HEK293T (cell line): ENCODE data around the gene IRAK1BP1.

Experiments
- BHLHE40 ChIP-seq: fragments of 450-650 bp; IDR thresholded peaks from 2 replicates; pipeline ENCODE4 v1.6.1; 2016; ENCODE audit warnings: mild to moderate bottlenecking, moderate library complexity, borderline replicate concordance
- ELF4 ChIP-seq: fragments of 450-650 bp; IDR thresholded peaks from 2 replicates; pipeline ENCODE4 v1.6.1; 2017; ENCODE audit warnings: antibody characterized with exemption
- FOXK2 ChIP-seq: fragments of 450-650 bp; IDR thresholded peaks from 2 replicates; pipeline ENCODE4 v1.6.1; 2016; ENCODE audit warnings: mild to moderate bottlenecking
- FOXM1 ChIP-seq: fragments of 450-650 bp; IDR thresholded peaks from 2 replicates; pipeline ENCODE4 v1.6.1; 2017; ENCODE audit warnings: mild to moderate bottlenecking, borderline replicate concordance
- HDGF ChIP-seq: fragments of 450-650 bp; IDR thresholded peaks from 2 replicates; pipeline ENCODE4 v1.6.1; 2017; ENCODE audit warnings: antibody characterized with exemption, borderline replicate concordance
- L3MBTL2 ChIP-seq: fragments of 450-650 bp; conservative IDR thresholded peaks from 2 replicates; pipeline ENCODE4 v1.6.1; 2016; ENCODE audit warnings: mild to moderate bottlenecking
- NFRKB ChIP-seq: fragments of 450-650 bp; IDR thresholded peaks from 2 replicates; pipeline ENCODE4 v1.6.1; 2016; ENCODE audit warnings: mild to moderate bottlenecking, moderate library complexity
- SP1 ChIP-seq: fragments of 450-650 bp; IDR thresholded peaks from 2 replicates; pipeline ENCODE4 v1.6.1; 2017
- TARDBP ChIP-seq: fragments of 450-650 bp; IDR thresholded peaks from 2 replicates; pipeline ENCODE4 v1.6.1; 2016
- ZNF384 ChIP-seq: fragments of 450-650 bp; IDR thresholded peaks from 2 replicates; pipeline ENCODE4 v1.6.1; 2016

DNA sequence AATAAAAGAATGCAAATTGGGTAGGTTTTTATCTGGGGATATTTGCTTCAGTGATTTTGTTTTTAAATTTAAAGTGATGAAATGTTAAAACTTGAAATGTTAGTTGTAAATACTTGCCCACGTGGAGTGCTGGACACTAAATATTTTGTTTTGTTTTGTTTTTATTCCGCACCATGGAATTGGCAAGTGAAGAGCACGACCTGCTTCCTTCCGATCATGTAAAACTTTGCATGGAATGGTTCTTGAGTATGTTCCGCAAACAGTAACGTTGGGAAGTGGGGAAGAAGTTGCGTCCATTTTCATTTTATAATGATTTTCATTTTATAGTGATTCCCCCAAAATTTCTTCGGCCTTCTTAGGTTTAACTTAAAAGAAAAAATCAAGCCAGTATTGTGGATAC, 765 bp downstream of the IRAK1BP1 start:
- TF ChIP-seq ZNF384, result no peak
- no peak for TF ChIP-seq FOXM1
- TF ChIP-seq FOXK2, result no peak
- TF ChIP-seq L3MBTL2, result no peak
- TF ChIP-seq ELF4, result no peak
- no peak for TF ChIP-seq HDGF
- TF ChIP-seq TARDBP, result no peak
- no peak for TF ChIP-seq BHLHE40
- no peak for TF ChIP-seq SP1
- TF ChIP-seq NFRKB, result no peak
